ENCODE results near the gene DNAI2.

Gene DNAI2

GRCh38 chr17:74343526-74344284 is 69.7 kb downstream of the DNAI2 start:
- DNase-seq (ENCODE audit: low read depth) = no peak
- no peak for TF ChIP-seq CTCF (IDR thresholded peaks at IDR 0.05; ENCODE audit: control insufficient read depth, extremely low read depth, insufficient read depth)
- H3K4me3 ChIP-seq (ENCODE audit: low read depth, low read length) = no peak overlapping the region

GRCh38 chr17:74344658-74345057 is 70.6 kb downstream of the DNAI2 start:
- H3K4me3 ChIP-seq (ENCODE audit: low read depth, low read length) = no peak overlapping the region
- no peak for TF ChIP-seq CTCF (IDR thresholded peaks at IDR 0.05; ENCODE audit: control insufficient read depth, extremely low read depth, insufficient read depth)
- no peak for DNase-seq (ENCODE audit: low read depth)

GRCh38 chr17:74345433-74346241 is 71.6 kb downstream of the DNAI2 start:
- no peak overlapping the region for H3K4me3 ChIP-seq (ENCODE audit: low read depth, low read length)
- DNase-seq (ENCODE audit: low read depth) = no peak
- no peak for TF ChIP-seq CTCF (IDR thresholded peaks at IDR 0.05; ENCODE audit: control insufficient read depth, extremely low read depth, insufficient read depth)

DNA sequence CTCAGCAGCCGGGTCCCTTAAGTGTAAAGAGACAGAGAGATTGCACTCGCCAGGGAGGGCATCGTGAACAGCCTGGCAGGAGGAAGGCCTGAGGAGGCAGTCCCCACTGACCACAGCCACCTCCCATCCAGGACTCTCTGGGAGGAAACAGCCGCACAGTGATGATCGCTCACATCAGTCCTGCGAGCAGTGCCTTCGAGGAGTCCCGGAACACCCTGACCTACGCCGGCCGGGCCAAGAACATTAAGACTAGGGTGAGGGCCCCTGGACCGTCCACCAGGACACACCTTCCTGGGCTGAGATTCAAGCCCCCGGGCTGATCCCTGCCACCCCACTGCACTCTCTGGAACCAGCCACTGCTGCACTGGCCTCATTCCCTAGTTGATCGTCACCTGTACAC is 73.6 kb downstream of the DNAI2 start:
- H3K4me3 ChIP-seq (ENCODE audit: low read depth, low read length) = no peak overlapping the region
- no peak for TF ChIP-seq CTCF (IDR thresholded peaks at IDR 0.05; ENCODE audit: control insufficient read depth, extremely low read depth, insufficient read depth)
- no peak for DNase-seq (ENCODE audit: low read depth)

DNA sequence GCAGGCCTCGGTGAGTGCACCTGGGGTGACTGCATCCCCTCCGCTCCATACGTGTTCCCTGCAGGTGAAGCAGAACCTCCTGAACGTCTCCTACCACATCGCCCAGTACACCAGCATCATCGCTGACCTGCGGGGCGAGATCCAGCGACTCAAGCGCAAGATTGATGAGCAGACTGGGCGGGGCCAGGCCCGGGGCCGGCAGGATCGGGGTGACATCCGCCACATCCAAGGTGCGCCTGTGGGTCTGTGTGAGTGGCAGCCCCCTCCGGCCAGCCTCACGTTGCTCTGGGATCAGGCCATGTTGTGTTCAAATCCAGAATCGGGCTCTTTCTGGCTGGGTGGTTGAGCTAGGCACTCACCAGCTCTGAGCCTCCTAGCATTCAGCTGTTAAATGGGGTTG is 75.1 kb downstream of the DNAI2 start:
- no peak for TF ChIP-seq CTCF (IDR thresholded peaks at IDR 0.05; ENCODE audit: control insufficient read depth, extremely low read depth, insufficient read depth)
- DNase-seq (ENCODE audit: low read depth) = no peak
- H3K4me3 ChIP-seq (ENCODE audit: low read depth, low read length) = no peak overlapping the region

DNA sequence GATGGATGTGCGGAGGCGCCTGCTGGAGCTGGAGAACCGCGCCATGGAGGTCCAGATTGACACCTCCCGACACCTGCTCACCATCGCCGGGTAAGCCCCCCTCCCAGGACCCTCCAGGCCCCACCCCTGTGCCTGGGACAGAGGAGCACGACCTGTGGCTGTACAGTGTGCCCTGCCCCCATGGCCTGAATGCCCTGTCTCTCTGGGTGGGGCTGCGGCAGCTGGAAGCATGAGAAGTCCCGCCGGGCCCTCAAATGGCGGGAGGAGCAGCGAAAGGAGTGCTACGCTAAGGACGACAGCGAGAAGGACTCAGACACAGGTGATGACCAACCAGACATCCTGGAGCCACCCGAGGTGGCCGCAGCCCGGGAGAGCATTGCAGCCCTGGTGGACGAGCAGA is 76.5 kb downstream of the DNAI2 start:
- DNase-seq (ENCODE audit: low read depth) = no peak
- TF ChIP-seq CTCF (IDR thresholded peaks at IDR 0.05; ENCODE audit: control insufficient read depth, extremely low read depth, insufficient read depth) = no peak
- H3K4me3 ChIP-seq (ENCODE audit: low read depth, low read length) = no peak overlapping the region

All from LNCaP clone FGC (cell line).